ENCODE data around the gene LZTS3.

- TF ChIP-seq, protein P1, sequence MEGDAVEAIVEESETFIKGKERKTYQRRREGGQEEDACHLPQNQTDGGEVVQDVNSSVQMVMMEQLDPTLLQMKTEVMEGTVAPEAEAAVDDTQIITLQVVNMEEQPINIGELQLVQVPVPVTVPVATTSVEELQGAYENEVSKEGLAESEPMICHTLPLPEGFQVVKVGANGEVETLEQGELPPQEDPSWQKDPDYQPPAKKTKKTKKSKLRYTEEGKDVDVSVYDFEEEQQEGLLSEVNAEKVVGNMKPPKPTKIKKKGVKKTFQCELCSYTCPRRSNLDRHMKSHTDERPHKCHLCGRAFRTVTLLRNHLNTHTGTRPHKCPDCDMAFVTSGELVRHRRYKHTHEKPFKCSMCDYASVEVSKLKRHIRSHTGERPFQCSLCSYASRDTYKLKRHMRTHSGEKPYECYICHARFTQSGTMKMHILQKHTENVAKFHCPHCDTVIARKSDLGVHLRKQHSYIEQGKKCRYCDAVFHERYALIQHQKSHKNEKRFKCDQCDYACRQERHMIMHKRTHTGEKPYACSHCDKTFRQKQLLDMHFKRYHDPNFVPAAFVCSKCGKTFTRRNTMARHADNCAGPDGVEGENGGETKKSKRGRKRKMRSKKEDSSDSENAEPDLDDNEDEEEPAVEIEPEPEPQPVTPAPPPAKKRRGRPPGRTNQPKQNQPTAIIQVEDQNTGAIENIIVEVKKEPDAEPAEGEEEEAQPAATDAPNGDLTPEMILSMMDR (conservative IDR thresholded peaks at IDR 0.05; ENCODE audit: low read depth, low read length) = peak; percentile 99
- TF ChIP-seq EZH2phosphoT487 (IDR thresholded peaks at IDR 0.05; ENCODE audit: borderline replicate concordance, low read length) (no peak), EZH2 (IDR thresholded peaks at IDR 0.05; ENCODE audit: low read length, unreplicated experiment) (no peak)
Observed at GRCh38 chr20:3218307-3218988, 45.1 kb upstream of the LZTS3 start.
